ENCODE results near the gene SMCO4.
A peak's percentile ranks its signal among the peaks of the same experiment; 100 is the strongest.
"Not testable (repeated sequence)": the region's sequence is repeated elsewhere in the genome, so short reads cannot be mapped to it uniquely, and the experiment has no call there.

Gene SMCO4

GRCh38 chr11:93477684-93478234, 65.4 kb downstream of the SMCO4 start:
- DNase-seq (ENCODE audit: low read depth in 3 of 3) = no peak

- DNase-seq (ENCODE audit: low read depth in 3 of 3) = no peak
Observed at GRCh38 chr11:93476796-93477195, 66.4 kb downstream of the SMCO4 start.

- no peak for DNase-seq (ENCODE audit: low read depth in 3 of 3)
Observed at GRCh38 chr11:93474123-93474522, 69.1 kb downstream of the SMCO4 start.

GRCh38 chr11:93468290-93468689, 74.9 kb downstream of the SMCO4 start:
- no peak for DNase-seq (ENCODE audit: low read depth in 3 of 3)

- DNase-seq (ENCODE audit: low read depth in 3 of 3) = no peak
Observed at GRCh38 chr11:93467054-93467453, 76.1 kb downstream of the SMCO4 start.

- DNase-seq (ENCODE audit: low read depth in 3 of 3) = no peak
Observed at GRCh38 chr11:93464927-93465540, 78.2 kb downstream of the SMCO4 start.

GRCh38 chr11:93463666-93464065, 79.5 kb downstream of the SMCO4 start:
- not testable (repeated sequence) for DNase-seq (ENCODE audit: low read depth in 3 of 3)

GRCh38 chr11:93458286-93458685, 84.9 kb downstream of the SMCO4 start:
- no peak for DNase-seq (ENCODE audit: low read depth in 3 of 3)

- DNase-seq (ENCODE audit: low read depth in 3 of 3) = peak in 1 of 3 experiments; percentile 13
Observed at GRCh38 chr11:93444617-93445073, 98.5 kb downstream of the SMCO4 start.

GRCh38 chr11:93443232-93443631, 100.0 kb downstream of the SMCO4 start:
- not testable (repeated sequence) for DNase-seq (ENCODE audit: low read depth in 3 of 3)

GRCh38 chr11:93432247-93432646, 110.9 kb downstream of the SMCO4 start:
- DNase-seq (ENCODE audit: low read depth in 3 of 3) = no peak
